ENCODE data around the gene GPRIN1. TPM values are rescaled to one million over a fixed set of nuclear protein-coding genes. Genes with fewer than 3 reads are reported as not detected.
"Not testable (repeated sequence)": the region's sequence is repeated elsewhere in the genome, so short reads cannot be mapped to it uniquely, and the experiment has no call there.

Gene GPRIN1
- total RNA-seq, 4 donors from 2014 or later, result 0.57 to 4.6 (median 2.2) TPM

DNA sequence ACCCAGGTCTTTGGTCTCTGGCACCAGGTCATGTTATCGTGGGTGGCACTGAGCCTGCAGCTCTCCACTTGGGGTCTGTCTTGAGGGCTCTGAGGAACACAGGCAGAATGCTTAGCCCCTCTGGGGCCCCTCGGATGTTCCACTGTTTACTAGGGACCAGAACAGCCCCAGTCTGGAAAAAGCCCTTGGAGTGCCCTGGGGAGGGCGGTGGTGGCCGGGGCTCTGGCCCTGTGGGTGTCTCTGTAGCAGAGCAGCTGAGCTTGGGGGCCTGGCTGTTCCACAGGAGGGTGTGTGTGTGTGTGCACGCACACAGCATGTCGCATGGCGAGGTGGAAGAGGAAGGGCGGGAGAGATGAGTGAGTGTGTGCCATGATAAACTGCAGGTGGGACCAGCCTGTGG, 15.4 kb downstream of the GPRIN1 start:
- no peak overlapping the region for H3K27ac ChIP-seq
- peaks cover 0 to 49% (median 0%) of the 10 kb centered on the region in 4 donors for H3K27me3 ChIP-seq
- intact Hi-C loops (cut with DNase I), result no loop called here
- no peak for DNase-seq
- peaks cover 3 to 12% (median 8%) of the 10 kb centered on the region in 3 donors for H3K4me1 ChIP-seq
- WGBS, 2 donors, result 80 to 86% methylated on average over 1 to 6 of the region's 8 CpGs
- no peak overlapping the region for H3K4me3 ChIP-seq
- TF ChIP-seq POLR2A (IDR thresholded peaks at IDR 0.05), result no peak
- TF ChIP-seq, protein P1, sequence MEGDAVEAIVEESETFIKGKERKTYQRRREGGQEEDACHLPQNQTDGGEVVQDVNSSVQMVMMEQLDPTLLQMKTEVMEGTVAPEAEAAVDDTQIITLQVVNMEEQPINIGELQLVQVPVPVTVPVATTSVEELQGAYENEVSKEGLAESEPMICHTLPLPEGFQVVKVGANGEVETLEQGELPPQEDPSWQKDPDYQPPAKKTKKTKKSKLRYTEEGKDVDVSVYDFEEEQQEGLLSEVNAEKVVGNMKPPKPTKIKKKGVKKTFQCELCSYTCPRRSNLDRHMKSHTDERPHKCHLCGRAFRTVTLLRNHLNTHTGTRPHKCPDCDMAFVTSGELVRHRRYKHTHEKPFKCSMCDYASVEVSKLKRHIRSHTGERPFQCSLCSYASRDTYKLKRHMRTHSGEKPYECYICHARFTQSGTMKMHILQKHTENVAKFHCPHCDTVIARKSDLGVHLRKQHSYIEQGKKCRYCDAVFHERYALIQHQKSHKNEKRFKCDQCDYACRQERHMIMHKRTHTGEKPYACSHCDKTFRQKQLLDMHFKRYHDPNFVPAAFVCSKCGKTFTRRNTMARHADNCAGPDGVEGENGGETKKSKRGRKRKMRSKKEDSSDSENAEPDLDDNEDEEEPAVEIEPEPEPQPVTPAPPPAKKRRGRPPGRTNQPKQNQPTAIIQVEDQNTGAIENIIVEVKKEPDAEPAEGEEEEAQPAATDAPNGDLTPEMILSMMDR (IDR thresholded peaks at IDR 0.05), result no peak
- H3K9me3 ChIP-seq, result no peaks in the 10 kb centered on the region
- no peaks in the 10 kb centered on the region for H3K36me3 ChIP-seq

GRCh38 chr5:176593273-176593869, 16.6 kb downstream of the GPRIN1 start:
- no peak for TF ChIP-seq POLR2A (IDR thresholded peaks at IDR 0.05)
- TF ChIP-seq, protein P1 (IDR thresholded peaks at IDR 0.05), result no peak
- H3K27me3 ChIP-seq, result peaks cover 0 to 44% (median 0%) of the 10 kb centered on the region in 4 donors
- 90 to 94% methylated on average over 11 to 12 of the region's 12 CpGs for WGBS, 2 donors

GRCh38 chr5:176592573-176592972, 17.4 kb downstream of the GPRIN1 start:
- WGBS, 2 donors, result 90 to 94% methylated on average over 3 of the region's 3 CpGs
- Histone ChIP-seq H3K27ac (no peak overlapping the region), H3K4me1 (peaks cover 3 to 12% (median 8%) of the 10 kb centered on the region in 3 donors), H3K36me3 (no peaks in the 10 kb centered on the region), H3K27me3 (peaks cover 0 to 36% (median 0%) of the 10 kb centered on the region in 4 donors), H3K4me3 (no peak overlapping the region), H3K9me3 (no peaks in the 10 kb centered on the region)
- TF ChIP-seq, protein P1 (IDR thresholded peaks at IDR 0.05), result no peak
- TF ChIP-seq POLR2A (IDR thresholded peaks at IDR 0.05), result no peak
- intact Hi-C loops (cut with DNase I), result no loop called here
- DNase-seq, result no peak

More at GRCh38 chr5:176593273-176593869, 16.6 kb downstream of the GPRIN1 start:
- no peak for DNase-seq
- H3K9me3 ChIP-seq, result no peaks in the 10 kb centered on the region
- H3K36me3 ChIP-seq, result no peaks in the 10 kb centered on the region
- no peak overlapping the region for H3K4me3 ChIP-seq
- intact Hi-C loops (cut with DNase I), result no loop called here
- H3K27ac ChIP-seq, result no peak overlapping the region
- H3K4me1 ChIP-seq, result peaks cover 3 to 12% (median 8%) of the 10 kb centered on the region in 3 donors

- H3K4me1 ChIP-seq; intact Hi-C loops (cut with DNase I); H3K4me3 ChIP-seq; H3K36me3 ChIP-seq; DNase-seq; H3K9me3 ChIP-seq; H3K27ac ChIP-seq: not testable (repeated sequence)
- H3K27me3 ChIP-seq, result peaks cover 0 to 28% (median 0%) of the 10 kb centered on the region in 4 donors
- WGBS, 2 donors, result 13 to 18% methylated on average over 2 of the region's 2 CpGs
These were observed 18.3 kb downstream of the GPRIN1 start for GRCh38 chr5:176591667-176592066.

GRCh38 chr5:176590035-176590717, 19.8 kb downstream of the GPRIN1 start:
- intact Hi-C loops (cut with DNase I), result no loop called here
- Histone ChIP-seq H3K9me3 (peaks cover 0 to 11% (median 11%) of the 10 kb centered on the region in 3 donors), H3K4me1 (no peaks in the 10 kb centered on the region), H3K36me3 (no peaks in the 10 kb centered on the region), H3K27me3 (peaks cover 0 to 13% (median 0%) of the 10 kb centered on the region in 4 donors), H3K27ac (no peak overlapping the region), H3K4me3 (no peak overlapping the region)
- no peak for DNase-seq
- 63 to 85% methylated on average over 5 of the region's 17 CpGs for WGBS, 2 donors
- no peak for TF ChIP-seq POLR2A (IDR thresholded peaks at IDR 0.05)
- TF ChIP-seq, protein P1 (IDR thresholded peaks at IDR 0.05), result no peak
